ENCODE results near the gene RCAN2. TPM values are rescaled to one million over a fixed set of nuclear protein-coding genes. Genes with fewer than 3 reads are reported as not detected.

The RCAN2 gene
- total and polyA plus RNA-seq, 2 donors (not counting 1 experiment from before 2014, with no cell fraction given): not detected

DNA sequence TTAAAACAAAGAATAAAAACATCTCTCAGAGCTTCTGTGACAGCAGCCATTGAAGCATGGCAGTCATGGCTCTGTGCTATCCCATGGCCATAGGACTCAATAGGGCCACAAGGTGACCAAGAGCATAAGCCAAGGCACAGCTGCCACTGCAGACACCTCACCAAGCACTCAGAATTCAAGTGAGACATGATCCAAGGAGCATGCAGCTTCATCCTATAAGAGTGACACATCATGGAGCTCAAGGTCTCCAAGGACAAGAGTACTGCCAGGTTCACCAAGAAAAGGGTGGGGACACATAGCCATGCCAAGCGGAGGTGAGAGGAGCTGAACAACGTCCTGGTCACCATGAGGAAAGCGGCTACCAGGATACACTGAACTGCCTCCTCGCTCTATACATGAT lies 53.0 kb downstream of the RCAN2 start:
- Mint-ChIP-seq H3K4me1 (no peaks in the 10 kb centered on the region), H3K27me3 (peaks cover 24% of the 10 kb centered on the region), H3K27ac (no peak overlapping the region), H3K4me3 (no peak overlapping the region), H3K9me3 (ENCODE audit: insufficient read depth) (no peaks in the 10 kb centered on the region)
- Histone ChIP-seq H3K4me3 (ENCODE audit: control extremely low read depth in 1 of 5, extremely low read depth in 1 of 5, insufficient read depth in 1 of 5, low read depth in 2 of 5, low read length in 4 of 5) (no peak overlapping the region), H3K9ac (ENCODE audit: low read length) (no peak overlapping the region), H3K4me1 (ENCODE audit: control insufficient read depth in 2 of 2, insufficient read depth in 2 of 2, low read length in 2 of 2) (no peaks in the 10 kb centered on the region), H3K9me3 (ENCODE audit: control extremely low read depth in 1 of 3, control insufficient read depth in 2 of 3, insufficient read depth in 1 of 3, low read length in 2 of 3) (no peaks in the 10 kb centered on the region), H3K4me2 (replicated peaks; ENCODE audit: low read depth, low read length, poor library complexity, severe bottlenecking) (no peak overlapping the region), H2AFZ (ENCODE audit: insufficient read depth, low read depth, low read length, poor library complexity, severe bottlenecking) (no peak overlapping the region), H3K79me2 (ENCODE audit: control insufficient read depth, insufficient read depth, low read length) (no peaks in the 10 kb centered on the region), H4K20me1 (ENCODE audit: control insufficient read depth, insufficient read depth, low read length, poor library complexity, severe bottlenecking) (no peaks in the 10 kb centered on the region), H3K27ac (ENCODE audit: low read length in 2 of 2) (no peak overlapping the region), H3K27me3 (replicated peaks in 1 of 4; ENCODE audit: control extremely low read depth in 1 of 4, control insufficient read depth in 3 of 4, insufficient read depth in 4 of 4, low read length in 3 of 4) (peaks cover 0 to 3% (median under 1%) of the 10 kb centered on the region in 4 experiments), H3K36me3 (replicated peaks in 1 of 2; ENCODE audit: control extremely low read depth in 1 of 2, control insufficient read depth in 1 of 2, extremely low read depth in 1 of 2, insufficient read depth in 2 of 2, low read length in 1 of 2) (no peaks in the 10 kb centered on the region)
- no CpG with 5 or more reads among the region's 4 CpGs for WGBS (ENCODE audit: insufficient coverage)
- no peak for DNase-seq
- intact Hi-C loops (cut with micrococcal nuclease): no loop called here
- TF ChIP-seq, protein P1, sequence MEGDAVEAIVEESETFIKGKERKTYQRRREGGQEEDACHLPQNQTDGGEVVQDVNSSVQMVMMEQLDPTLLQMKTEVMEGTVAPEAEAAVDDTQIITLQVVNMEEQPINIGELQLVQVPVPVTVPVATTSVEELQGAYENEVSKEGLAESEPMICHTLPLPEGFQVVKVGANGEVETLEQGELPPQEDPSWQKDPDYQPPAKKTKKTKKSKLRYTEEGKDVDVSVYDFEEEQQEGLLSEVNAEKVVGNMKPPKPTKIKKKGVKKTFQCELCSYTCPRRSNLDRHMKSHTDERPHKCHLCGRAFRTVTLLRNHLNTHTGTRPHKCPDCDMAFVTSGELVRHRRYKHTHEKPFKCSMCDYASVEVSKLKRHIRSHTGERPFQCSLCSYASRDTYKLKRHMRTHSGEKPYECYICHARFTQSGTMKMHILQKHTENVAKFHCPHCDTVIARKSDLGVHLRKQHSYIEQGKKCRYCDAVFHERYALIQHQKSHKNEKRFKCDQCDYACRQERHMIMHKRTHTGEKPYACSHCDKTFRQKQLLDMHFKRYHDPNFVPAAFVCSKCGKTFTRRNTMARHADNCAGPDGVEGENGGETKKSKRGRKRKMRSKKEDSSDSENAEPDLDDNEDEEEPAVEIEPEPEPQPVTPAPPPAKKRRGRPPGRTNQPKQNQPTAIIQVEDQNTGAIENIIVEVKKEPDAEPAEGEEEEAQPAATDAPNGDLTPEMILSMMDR (IDR thresholded peaks at IDR 0.05): no peak
- no peak for TF ChIP-seq EZH2 (IDR thresholded peaks at IDR 0.05; ENCODE audit: borderline replicate concordance, insufficient read depth, low read depth, low read length, poor library complexity, severe bottlenecking)
- CTCF ChIA-PET: no interaction called here
- POLR2A ChIA-PET: no interaction called here
- no peak for ATAC-seq (ENCODE audit: low read depth)

DNA sequence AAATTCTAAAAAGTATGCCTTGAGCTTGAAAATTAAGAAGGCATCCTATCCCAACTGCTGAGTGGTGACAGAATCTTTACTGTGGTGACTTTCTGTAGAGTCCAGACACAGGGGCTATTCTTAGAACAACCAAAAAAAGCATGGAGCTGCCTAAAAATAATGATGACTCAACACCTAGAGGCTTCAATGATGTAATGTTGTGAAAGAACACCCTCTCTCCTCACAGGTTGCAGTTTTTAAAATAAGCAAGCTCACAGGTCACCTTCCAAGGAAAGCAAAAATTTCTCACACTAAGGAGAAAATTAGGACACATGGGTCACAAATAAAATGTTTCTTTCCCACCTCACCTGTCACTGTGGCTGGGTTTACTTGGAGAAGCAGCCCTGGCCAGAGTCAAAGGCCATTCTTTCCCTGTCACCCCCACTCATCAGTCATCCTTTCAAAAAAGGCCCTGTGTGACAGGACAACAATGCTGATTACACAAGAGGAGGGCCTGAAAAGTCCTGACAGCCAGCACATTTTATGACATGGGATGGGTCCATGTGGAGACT lies 53.5 kb downstream of the RCAN2 start:
- Mint-ChIP-seq H3K4me1 (no peaks in the 10 kb centered on the region), H3K27ac (no peak overlapping the region), H3K27me3 (peaks cover 26% of the 10 kb centered on the region), H3K4me3 (no peak overlapping the region), H3K9me3 (ENCODE audit: insufficient read depth) (no peaks in the 10 kb centered on the region)
- no peak overlapping the region for H3K4me3 ChIP-seq (ENCODE audit: control extremely low read depth in 1 of 5, extremely low read depth in 1 of 5, insufficient read depth in 1 of 5, low read depth in 2 of 5, low read length in 4 of 5)
- no peak for ATAC-seq (ENCODE audit: low read depth)
- H3K9me3 ChIP-seq (ENCODE audit: control extremely low read depth in 1 of 3, control insufficient read depth in 2 of 3, insufficient read depth in 1 of 3, low read length in 2 of 3): no peaks in the 10 kb centered on the region
- POLR2A ChIA-PET: no interaction called here
- no peak overlapping the region for H3K27ac ChIP-seq (ENCODE audit: low read length in 2 of 2)
- no peak overlapping the region for H3K9ac ChIP-seq (ENCODE audit: low read length)
- H2AFZ ChIP-seq (ENCODE audit: insufficient read depth, low read depth, low read length, poor library complexity, severe bottlenecking): no peak overlapping the region
- H3K4me2 ChIP-seq (replicated peaks; ENCODE audit: low read depth, low read length, poor library complexity, severe bottlenecking): no peak overlapping the region
- H3K27me3 ChIP-seq (replicated peaks in 1 of 4; ENCODE audit: control extremely low read depth in 1 of 4, control insufficient read depth in 3 of 4, insufficient read depth in 4 of 4, low read length in 3 of 4): peaks cover 0 to 3% (median under 1%) of the 10 kb centered on the region in 4 experiments
- intact Hi-C loops (cut with micrococcal nuclease): no loop called here
- no peak for DNase-seq
- H4K20me1 ChIP-seq (ENCODE audit: control insufficient read depth, insufficient read depth, low read length, poor library complexity, severe bottlenecking): no peaks in the 10 kb centered on the region
- H3K36me3 ChIP-seq (replicated peaks in 1 of 2; ENCODE audit: control extremely low read depth in 1 of 2, control insufficient read depth in 1 of 2, extremely low read depth in 1 of 2, insufficient read depth in 2 of 2, low read length in 1 of 2): no peaks in the 10 kb centered on the region
- CTCF ChIA-PET: no interaction called here
- TF ChIP-seq, protein P1 (IDR thresholded peaks at IDR 0.05): no peak
- no peak for TF ChIP-seq EZH2 (IDR thresholded peaks at IDR 0.05; ENCODE audit: borderline replicate concordance, insufficient read depth, low read depth, low read length, poor library complexity, severe bottlenecking)
- no peaks in the 10 kb centered on the region for H3K4me1 ChIP-seq (ENCODE audit: control insufficient read depth in 2 of 2, insufficient read depth in 2 of 2, low read length in 2 of 2)
- H3K79me2 ChIP-seq (ENCODE audit: control insufficient read depth, insufficient read depth, low read length): no peaks in the 10 kb centered on the region

Measured in B cell (primary cell).